Measurements from ENCODE around the gene TBC1D16.

TBC1D16 gene

GRCh38 chr17:80024206-80024972, 11.3 kb downstream of the TBC1D16 start:
- DNase-seq = no peak

GRCh38 chr17:80023481-80024205, 12.0 kb downstream of the TBC1D16 start:
- no peak for DNase-seq

GRCh38 chr17:80021600-80021999, 14.1 kb downstream of the TBC1D16 start:
- DNase-seq = no peak

- DNase-seq = no peak
Measured at GRCh38 chr17:80018917-80019651, 16.6 kb downstream of the TBC1D16 start.

- DNase-seq = no peak
Measured at GRCh38 chr17:80017226-80018010, 18.3 kb downstream of the TBC1D16 start.

GRCh38 chr17:80012765-80013741, 22.6 kb downstream of the TBC1D16 start:
- DNase-seq = no peak

GRCh38 chr17:80011989-80012555, 23.6 kb downstream of the TBC1D16 start:
- no peak for DNase-seq

GRCh38 chr17:80010283-80010858, 25.3 kb downstream of the TBC1D16 start:
- DNase-seq = no peak

- DNase-seq = no peak
Measured at GRCh38 chr17:80009391-80010282, 26.0 kb downstream of the TBC1D16 start.

GRCh38 chr17:80008848-80009247, 26.8 kb downstream of the TBC1D16 start:
- DNase-seq = no peak

- peak; percentile 81 for DNase-seq
Measured at GRCh38 chr17:80008383-80008840, 27.3 kb downstream of the TBC1D16 start.

GRCh38 chr17:80007939-80008338, 27.7 kb downstream of the TBC1D16 start:
- no peak for DNase-seq

- no peak for DNase-seq
Measured at GRCh38 chr17:80006811-80007752, 28.6 kb downstream of the TBC1D16 start.

GRCh38 chr17:80006339-80006720, 29.3 kb downstream of the TBC1D16 start:
- no peak for DNase-seq

GRCh38 chr17:80005360-80006338, 30.0 kb downstream of the TBC1D16 start:
- peak; percentile 68 for DNase-seq

- no peak for DNase-seq
Measured at GRCh38 chr17:80003969-80004368, 31.7 kb downstream of the TBC1D16 start.
